Loucy (cell line): ENCODE data around the gene CSE1L.
A peak's percentile ranks its signal among the peaks of the same experiment; 100 is the strongest.

Experiments
- H2AFZ ChIP-seq: fragments of 200-600 bp; sonication (generic); 2 replicates; pipeline ENCODE4 v1.6.0; 2016; ENCODE audit warnings: antibody characterized with exemption, mild to moderate bottlenecking, low read length, moderate library complexity
- H3F3A ChIP-seq: fragments of 200-600 bp; 2 replicates; pipeline ENCODE4 v1.6.0; 2016; ENCODE audit warnings: antibody characterized with exemption, low read depth, mild to moderate bottlenecking
- H3K27me3 ChIP-seq: fragments of 200-600 bp; sonication (generic); 2 replicates; pipeline ENCODE4 v1.6.1; 2014; ENCODE audit warnings: low read length, mild to moderate bottlenecking; ENCODE audit not compliant: insufficient read depth, poor library complexity, severe bottlenecking
- H3K36me3 ChIP-seq: fragments of 200-600 bp; sonication (generic); 2 replicates; pipeline ENCODE4 v1.6.1; 2016; ENCODE audit warnings: low read length; ENCODE audit not compliant: insufficient read depth
- H3K4me1 ChIP-seq: fragments of 200-600 bp; sonication (generic); 2 replicates; pipeline ENCODE4 v1.5.1; 2014; ENCODE audit warnings: low read length, mild to moderate bottlenecking; ENCODE audit not compliant: insufficient read depth, poor library complexity, severe bottlenecking
- H3K4me2 ChIP-seq: fragments of 200-600 bp; sonication (generic); 2 replicates; pipeline ENCODE4 v1.6.0; 2014; ENCODE audit warnings: antibody characterized with exemption, low read length, low read depth, mild to moderate bottlenecking; ENCODE audit not compliant: poor library complexity, severe bottlenecking
- H3K4me3 ChIP-seq: fragments of 200-600 bp; sonication (generic); 2 replicates; pipeline ENCODE4 v1.5.1; 2014; ENCODE audit warnings: low read length, mild to moderate bottlenecking, mixed read lengths; ENCODE audit not compliant: poor library complexity, severe bottlenecking
- H3K79me2 ChIP-seq: fragments of 200-600 bp; sonication (generic); 2 replicates; pipeline ENCODE4 v1.6.1; 2014; ENCODE audit warnings: low read length; ENCODE audit not compliant: insufficient read depth
- H3K9ac ChIP-seq: fragments of 200-600 bp; sonication (generic); 2 replicates; pipeline ENCODE4 v1.6.0; 2014; ENCODE audit warnings: mild to moderate bottlenecking, low read depth, low read length, moderate library complexity; ENCODE audit not compliant: poor library complexity, severe bottlenecking
- H3K9me2 ChIP-seq: fragments of 200-600 bp; sonication (generic); replicated peaks from 2 replicates; pipeline ENCODE4 v1.6.1; 2016; ENCODE audit warnings: low read depth, low read length, mixed read lengths
- H3K9me3 ChIP-seq: fragments of 200-600 bp; sonication (generic); 2 replicates; pipeline ENCODE4 v1.6.1; 2014; ENCODE audit warnings: mild to moderate bottlenecking, antibody characterized with exemption, low read length, low read depth; ENCODE audit not compliant: insufficient read depth
- H4K20me1 ChIP-seq: fragments of 200-600 bp; sonication (generic); 2 replicates; pipeline ENCODE4 v1.6.0; 2014; ENCODE audit warnings: antibody characterized with exemption, low read length, mild to moderate bottlenecking; ENCODE audit not compliant: insufficient read depth, poor library complexity, severe bottlenecking
- EZH2phosphoT487 ChIP-seq: fragments of 200-600 bp; IDR thresholded peaks from 2 replicates; pipeline ENCODE4 v1.6.1; 2018; ENCODE audit warnings: antibody characterized with exemption, mild to moderate bottlenecking, moderate library complexity, borderline replicate concordance
- TF ChIP-seq, protein P1 (sequence below): fragments of 200-600 bp; sonication (generic); conservative IDR thresholded peaks from 2 replicates; pipeline ENCODE4 v1.5.1; 2014; ENCODE audit warnings: mild to moderate bottlenecking, antibody characterized with exemption, low read length

The CSE1L gene

GRCh38 chr20:49046087-49046900 is at the start of gene CSE1L:
TSS of gene CSE1L (plus strand) at chr20:49046312. CDS start at chr20:49058464, 12,152 bp downstream.
- H4K20me1 ChIP-seq: peaks cover 46% of the 10 kb centered on the region
- no peaks in the 10 kb centered on the region for H3K27me3 ChIP-seq
- peaks cover 37% of the 10 kb centered on the region for H3K4me1 ChIP-seq
- H3K9me3 ChIP-seq: no peaks in the 10 kb centered on the region
- peak within 1 kb of the TSS; percentile 99 for H2AFZ ChIP-seq
- H3K79me2 ChIP-seq: peaks cover 52% of the 10 kb centered on the region
- H3K9me2 ChIP-seq: no peaks in the 10 kb centered on the region
- H3K9ac ChIP-seq: peak within 1 kb of the TSS; percentile 89
- TF ChIP-seq, protein P1, sequence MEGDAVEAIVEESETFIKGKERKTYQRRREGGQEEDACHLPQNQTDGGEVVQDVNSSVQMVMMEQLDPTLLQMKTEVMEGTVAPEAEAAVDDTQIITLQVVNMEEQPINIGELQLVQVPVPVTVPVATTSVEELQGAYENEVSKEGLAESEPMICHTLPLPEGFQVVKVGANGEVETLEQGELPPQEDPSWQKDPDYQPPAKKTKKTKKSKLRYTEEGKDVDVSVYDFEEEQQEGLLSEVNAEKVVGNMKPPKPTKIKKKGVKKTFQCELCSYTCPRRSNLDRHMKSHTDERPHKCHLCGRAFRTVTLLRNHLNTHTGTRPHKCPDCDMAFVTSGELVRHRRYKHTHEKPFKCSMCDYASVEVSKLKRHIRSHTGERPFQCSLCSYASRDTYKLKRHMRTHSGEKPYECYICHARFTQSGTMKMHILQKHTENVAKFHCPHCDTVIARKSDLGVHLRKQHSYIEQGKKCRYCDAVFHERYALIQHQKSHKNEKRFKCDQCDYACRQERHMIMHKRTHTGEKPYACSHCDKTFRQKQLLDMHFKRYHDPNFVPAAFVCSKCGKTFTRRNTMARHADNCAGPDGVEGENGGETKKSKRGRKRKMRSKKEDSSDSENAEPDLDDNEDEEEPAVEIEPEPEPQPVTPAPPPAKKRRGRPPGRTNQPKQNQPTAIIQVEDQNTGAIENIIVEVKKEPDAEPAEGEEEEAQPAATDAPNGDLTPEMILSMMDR: no peak
- no peak for TF ChIP-seq EZH2phosphoT487
- H3K4me2 ChIP-seq: peak within 1 kb of the TSS; percentile 96
- peak within 1 kb of the TSS; percentile 81 for H3K4me3 ChIP-seq
- no peaks in the 10 kb centered on the region for H3F3A ChIP-seq
- no peaks in the 10 kb centered on the region; the same call in 1 of the 2 replicates for H3K36me3 ChIP-seq

- no peak overlapping the region for H3K4me3 ChIP-seq
- no peaks in the 10 kb centered on the region for H3K9me2 ChIP-seq
- H3K4me2 ChIP-seq: no peak overlapping the region
- no peaks in the 10 kb centered on the region for H3K79me2 ChIP-seq
- H4K20me1 ChIP-seq: no peaks in the 10 kb centered on the region
- peaks cover 56% of the 10 kb centered on the region; the same call in 1 of the 2 replicates for H3K36me3 ChIP-seq
- TF ChIP-seq EZH2phosphoT487: no peak
- TF ChIP-seq, protein P1: no peak
- no peak overlapping the region for H2AFZ ChIP-seq
- H3F3A ChIP-seq: no peaks in the 10 kb centered on the region
- H3K4me1 ChIP-seq: no peaks in the 10 kb centered on the region
- no peak overlapping the region for H3K9ac ChIP-seq
- no peaks in the 10 kb centered on the region for H3K9me3 ChIP-seq
- H3K27me3 ChIP-seq: no peaks in the 10 kb centered on the region
Measured at GRCh38 chr20:48999890-49000870, 45.9 kb upstream of the CSE1L start.

DNA sequence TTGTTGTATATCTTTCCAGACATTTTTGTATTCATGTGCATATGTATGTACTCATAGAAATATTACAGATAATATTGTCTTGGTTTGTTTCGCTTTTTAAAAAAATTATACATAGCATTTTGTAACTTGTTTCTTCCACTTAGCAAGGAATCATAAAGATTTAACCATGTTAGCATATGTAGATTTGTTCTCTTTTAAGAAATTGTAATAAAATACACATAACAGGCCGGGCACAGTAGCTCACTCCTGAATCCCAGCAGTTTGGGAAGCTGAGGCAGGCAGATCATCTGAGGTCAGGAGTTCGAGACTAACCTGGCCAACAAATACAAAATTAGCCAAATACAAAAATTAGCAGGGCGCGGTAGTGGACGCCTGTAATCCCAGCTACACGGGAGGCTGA is 44.4 kb upstream of the CSE1L start:
- Histone ChIP-seq H3K27me3 (no peaks in the 10 kb centered on the region), H3K4me2 (no peak overlapping the region), H2AFZ (no peak overlapping the region), H3K4me1 (no peaks in the 10 kb centered on the region), H3K79me2 (no peaks in the 10 kb centered on the region), H3K9me3 (no peaks in the 10 kb centered on the region), H3K9ac (no peak overlapping the region), H3K4me3 (no peak overlapping the region), H3K9me2 (no peaks in the 10 kb centered on the region), H3K36me3 (peaks cover 48% of the 10 kb centered on the region; the same call in 1 of the 2 replicates), H4K20me1 (no peaks in the 10 kb centered on the region), H3F3A (no peaks in the 10 kb centered on the region)
- TF ChIP-seq, protein P1: no peak
- no peak for TF ChIP-seq EZH2phosphoT487
